Activated CD4-positive, alpha-beta T cell treated with anti-CD3 and anti-CD28 coated beads for 24 hours (primary cell): ENCODE results near the gene TGFBR2.

Experiments
- DNase-seq, 2 donors: peaks; one replicate each; pipeline ENCODE4 v3.0.0-alpha.2; 2020; ENCODE audit warnings: low read depth in 2 of 2

The TGFBR2 gene

GRCh38 chr3:30637310-30638219 lies 31.2 kb downstream of the TGFBR2 start:
- no peak for DNase-seq

GRCh38 chr3:30638685-30639412 lies 32.4 kb downstream of the TGFBR2 start:
- no peak for DNase-seq

DNA sequence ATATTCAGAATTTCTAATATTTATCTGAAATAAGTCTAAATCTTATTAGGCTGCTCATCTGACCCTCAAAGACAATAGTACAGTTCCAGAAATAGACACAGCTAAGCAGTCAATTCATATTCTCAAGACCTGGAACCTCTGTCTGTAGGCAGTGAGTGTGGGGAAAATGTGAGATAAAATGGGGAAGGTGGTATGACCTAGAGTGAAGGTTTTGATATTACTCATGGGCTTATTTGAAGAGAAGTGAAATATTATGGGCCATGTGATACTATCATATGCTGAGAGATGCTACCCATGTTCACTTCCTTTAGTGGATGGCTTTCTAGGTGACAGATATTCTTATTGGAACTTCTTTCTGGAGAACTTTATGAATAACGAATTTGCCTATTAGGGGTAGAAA lies 33.5 kb downstream of the TGFBR2 start:
- DNase-seq: no peak

- no peak for DNase-seq
These were observed 34.5 kb downstream of the TGFBR2 start for GRCh38 chr3:30640851-30641250.

DNA sequence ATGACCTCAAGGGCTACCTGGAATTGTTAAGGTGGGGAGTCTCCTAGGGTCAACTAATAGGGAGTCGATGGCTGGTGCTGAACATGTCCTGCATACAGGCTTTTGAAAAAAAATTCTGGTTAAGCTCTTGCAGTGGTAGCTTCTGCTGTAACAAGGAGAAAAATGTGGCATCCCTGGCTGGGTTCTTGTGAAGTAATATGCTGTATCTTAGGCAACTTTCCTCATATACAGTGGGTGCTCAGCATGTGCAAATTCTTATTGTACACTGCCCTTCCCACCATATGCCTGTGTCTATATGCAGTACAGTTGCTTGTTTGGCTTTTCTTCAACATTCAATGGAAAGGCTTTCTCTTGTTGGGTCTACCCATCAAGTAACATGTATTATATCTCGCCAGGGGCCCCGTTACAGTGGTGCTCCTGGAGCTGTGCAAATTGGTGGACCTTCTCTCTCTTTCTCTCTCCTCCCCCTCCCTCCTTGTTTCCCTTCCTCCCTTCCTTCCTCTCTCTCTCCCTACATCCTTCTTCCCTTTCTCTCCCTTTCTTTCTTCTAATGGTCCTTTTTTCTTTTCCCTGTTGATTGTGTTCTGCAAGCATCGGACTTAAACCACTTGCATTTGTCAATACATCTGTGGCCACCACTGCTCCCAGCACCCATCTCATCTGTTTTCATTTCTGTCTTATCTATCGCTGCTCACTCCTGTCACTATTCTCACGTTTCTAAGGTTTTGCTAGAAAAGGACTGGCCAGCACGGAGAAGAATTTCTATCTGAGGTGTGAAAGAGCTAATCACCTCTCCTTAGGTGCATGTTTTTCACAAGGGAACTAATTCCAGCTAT lies 35.2 kb downstream of the TGFBR2 start:
- no peak for DNase-seq

GRCh38 chr3:30642849-30643361 lies 36.5 kb downstream of the TGFBR2 start:
- no peak for DNase-seq

GRCh38 chr3:30643763-30644462 lies 37.5 kb downstream of the TGFBR2 start:
- DNase-seq: no peak

GRCh38 chr3:30644615-30645014 lies 38.2 kb downstream of the TGFBR2 start:
- DNase-seq: no peak

GRCh38 chr3:30645077-30645476 lies 38.7 kb downstream of the TGFBR2 start:
- no peak for DNase-seq

DNA sequence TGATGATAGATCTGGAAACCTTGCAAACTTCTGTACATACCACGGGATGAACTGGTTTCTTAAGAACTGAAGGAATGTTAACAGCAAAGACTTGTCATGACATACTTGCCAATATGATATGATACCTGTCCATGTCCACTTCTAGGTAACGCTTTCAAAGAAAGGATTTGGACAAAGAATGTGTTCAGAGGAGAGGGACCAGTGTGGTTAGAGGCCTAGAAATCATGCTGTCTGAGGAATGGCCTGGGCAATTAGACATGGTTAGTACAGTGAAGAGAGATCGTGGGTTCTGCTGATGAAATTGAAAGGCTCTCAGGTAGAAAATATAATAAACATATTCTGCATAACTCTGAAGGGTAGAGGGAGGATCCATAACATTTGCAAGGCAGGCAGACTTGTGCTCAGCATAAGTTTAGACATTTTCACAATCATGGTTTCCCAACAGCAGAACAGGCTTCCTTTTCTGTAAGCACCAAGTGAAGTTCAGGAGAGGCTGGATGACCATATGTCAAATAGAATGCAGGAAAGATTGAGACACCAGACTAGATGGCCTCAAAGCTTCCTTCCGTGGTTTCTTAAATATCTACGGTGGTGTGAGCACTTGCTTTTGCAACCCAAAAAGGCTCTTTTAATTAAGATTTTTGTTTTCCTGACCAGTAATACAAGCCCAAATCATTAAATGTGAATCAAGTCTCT lies 39.9 kb downstream of the TGFBR2 start:
- no peak for DNase-seq

- no peak for DNase-seq
These were observed 40.8 kb downstream of the TGFBR2 start for GRCh38 chr3:30646961-30647752.

GRCh38 chr3:30648670-30649357 lies 42.4 kb downstream of the TGFBR2 start:
- no peak for DNase-seq

DNA sequence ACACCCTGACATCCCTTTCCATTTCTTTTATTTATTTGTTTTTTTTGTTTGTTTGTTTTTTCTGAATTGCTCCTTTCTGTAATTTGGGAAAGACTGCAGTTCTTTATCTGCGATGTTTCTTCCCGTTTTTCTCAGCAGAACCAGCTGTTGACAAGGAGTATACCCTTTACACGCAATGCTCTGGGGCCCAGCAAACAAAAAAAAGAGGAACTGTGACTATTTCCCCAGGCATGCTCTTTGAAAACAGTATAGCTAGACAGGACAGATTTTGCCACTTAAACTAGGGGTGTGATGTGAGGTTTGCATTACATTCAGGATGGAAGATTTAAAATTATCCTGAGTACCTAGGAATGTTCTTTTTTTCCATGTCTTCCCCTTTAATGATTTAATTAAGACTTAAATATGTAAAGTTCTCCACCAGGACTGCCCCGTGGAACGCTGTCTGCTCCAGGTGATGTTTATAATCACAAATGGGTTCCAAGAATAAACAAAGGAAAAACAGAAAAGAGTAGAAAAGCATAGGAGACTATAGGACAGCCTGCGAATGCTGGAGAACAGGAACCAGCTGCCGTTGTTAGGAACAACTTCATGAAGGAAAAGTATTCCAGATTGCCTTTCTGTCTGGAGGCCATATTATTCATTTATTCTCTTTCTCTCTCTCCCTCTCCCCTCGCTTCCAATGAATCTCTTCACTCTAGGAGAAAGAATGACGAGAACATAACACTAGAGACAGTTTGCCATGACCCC lies 43.3 kb downstream of the TGFBR2 start:
- DNase-seq: no peak

DNA sequence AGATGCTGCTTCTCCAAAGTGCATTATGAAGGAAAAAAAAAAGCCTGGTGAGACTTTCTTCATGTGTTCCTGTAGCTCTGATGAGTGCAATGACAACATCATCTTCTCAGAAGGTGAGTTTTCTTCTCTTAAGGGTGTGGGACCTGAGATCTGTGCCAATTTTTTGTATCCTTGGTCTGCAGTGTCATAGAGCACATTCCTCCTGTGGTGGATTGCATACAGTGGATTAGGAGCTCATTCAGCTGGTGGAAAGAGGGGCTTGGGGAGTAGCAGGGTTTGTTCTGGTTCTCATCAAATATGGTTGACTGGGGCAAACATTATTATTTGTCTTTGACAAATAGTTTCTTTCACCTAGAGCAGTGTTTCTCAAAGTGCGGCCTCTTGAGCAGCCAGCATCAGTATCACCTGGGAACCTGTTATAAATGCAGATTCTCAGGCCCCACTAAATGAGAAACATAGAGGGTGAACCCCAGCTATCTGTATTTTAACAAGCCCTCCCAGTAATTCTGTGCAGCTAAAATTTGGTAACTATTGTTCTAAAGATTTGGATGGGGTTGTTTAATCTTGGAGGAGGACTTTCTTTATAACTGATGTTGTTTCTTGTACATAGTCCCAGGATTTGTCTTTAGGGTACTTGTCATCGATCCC lies 44.1 kb downstream of the TGFBR2 start:
- DNase-seq: no peak

DNA sequence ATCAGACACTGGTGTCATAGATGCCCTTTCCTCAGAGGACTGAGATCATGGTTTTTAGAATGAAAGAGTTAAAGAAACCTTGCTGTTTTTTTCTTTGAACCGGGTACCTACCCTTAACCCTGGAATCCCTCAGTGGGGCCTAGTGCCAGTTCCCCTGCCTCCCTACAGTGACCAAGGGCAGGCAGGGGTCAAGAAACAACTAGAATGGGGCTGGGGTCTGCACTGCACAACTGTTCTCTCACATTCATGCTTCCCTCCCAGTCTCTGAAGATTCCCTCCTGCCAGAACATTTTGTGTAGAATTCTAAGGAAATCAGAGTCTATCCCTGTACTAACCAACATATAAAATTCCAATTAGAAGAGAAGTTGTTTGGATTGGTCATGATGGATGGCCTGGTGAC lies 47.9 kb downstream of the TGFBR2 start:
- no peak for DNase-seq

- DNase-seq: no peak
These were observed 48.9 kb downstream of the TGFBR2 start for GRCh38 chr3:30655187-30655812.

DNA sequence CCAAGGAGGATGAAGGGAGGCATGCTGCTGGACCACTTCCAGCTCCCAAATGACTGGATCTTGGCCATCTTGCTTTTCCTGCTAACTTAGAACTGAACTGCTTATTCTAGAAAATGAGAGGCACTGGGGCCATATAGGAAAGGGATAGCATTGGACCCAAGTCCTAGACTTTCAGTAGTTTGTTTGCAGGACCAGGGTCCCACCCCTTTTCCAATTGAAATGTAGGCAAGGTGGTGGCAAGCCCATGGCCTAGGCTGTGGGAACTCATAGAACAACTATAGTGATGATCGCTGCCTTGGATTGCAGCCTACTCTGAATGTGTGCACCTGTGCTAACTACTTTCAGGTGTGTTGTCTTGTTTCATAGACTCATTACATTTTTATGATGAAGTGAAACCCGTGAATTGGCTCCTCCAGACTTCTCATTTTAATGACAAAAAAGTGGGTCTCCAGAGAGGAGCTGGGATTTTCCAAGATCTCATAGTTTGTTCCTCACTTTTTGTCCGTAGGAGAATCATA lies 50.3 kb downstream of the TGFBR2 start:
- no peak for DNase-seq
